PFSK-1 (cell line): ENCODE measurements around the gene WDR77.

Source experiments
- FOXP2 ChIP-seq: optimal IDR thresholded peaks from 2 replicates; pipeline ENCODE3; 2011; ENCODE audit warnings: borderline replicate concordance, control low read depth, inconsistent platforms; ENCODE audit not compliant: insufficient read depth; ENCODE audit errors: extremely low read length, extremely low read depth
- POLR2AphosphoS5 ChIP-seq: IDR thresholded peaks from 2 replicates; pipeline ENCODE4 v1.6.1; 2012; ENCODE audit warnings: low read depth, mild to moderate bottlenecking, control low read depth, low read length, moderate library complexity
- REST ChIP-seq, 2 experiments: IDR thresholded peaks; 2 replicates each; pipeline versions ENCODE4 v1.6.1 to v1.8.0; 2011 to 2012; ENCODE audit warnings: low read depth in 2 of 2, low read length in 2 of 2, control low read depth in 1 of 2, inconsistent platforms in 1 of 2, mild to moderate bottlenecking in 1 of 2, moderate library complexity in 1 of 2; ENCODE audit not compliant: insufficient read depth in 1 of 2
- TAF1 ChIP-seq: IDR thresholded peaks from 2 replicates; pipeline ENCODE4 v1.6.1; 2012; ENCODE audit warnings: low read length, control low read depth, borderline replicate concordance; ENCODE audit not compliant: insufficient read depth

GRCh38 chr1:111496398-111496797 is 47.3 kb upstream of the WDR77 start:
- TF ChIP-seq FOXP2 (no peak), TAF1 (no peak), POLR2AphosphoS5 (no peak), REST (IDR thresholded peaks at IDR 0.05; ENCODE audit: insufficient read depth in 1 of 2, low read depth in 2 of 2, low read length in 2 of 2) (no peak)
